DOHH2 (cell line): ENCODE measurements around the gene S100A14.

Experiments used
- H3F3A ChIP-seq: fragments of 200-600 bp; sonication (generic), shearing (Covaris generic); 2 replicates; pipeline ENCODE4 v1.6.0; 2016; ENCODE audit warnings: antibody characterized with exemption, mild to moderate bottlenecking; ENCODE audit not compliant: control insufficient read depth, insufficient read depth
- H3K27ac ChIP-seq: fragments of 200-600 bp; sonication (generic); 2 replicates; pipeline ENCODE4 v1.5.1; 2014; ENCODE audit warnings: low read depth, mild to moderate bottlenecking, low read length, moderate library complexity
- H3K27me3 ChIP-seq: fragments of 200-600 bp; sonication (generic); 2 replicates; pipeline ENCODE4 v1.6.1; 2014; ENCODE audit warnings: mild to moderate bottlenecking, low read length, mixed read lengths; ENCODE audit not compliant: control insufficient read depth
- H3K36me3 ChIP-seq: fragments of 200-600 bp; sonication (generic); 2 replicates; pipeline ENCODE4 v1.6.1; 2014; ENCODE audit warnings: mild to moderate bottlenecking, low read length, moderate library complexity, mixed read lengths; ENCODE audit not compliant: control insufficient read depth
- H3K4me1 ChIP-seq: fragments of 200-600 bp; sonication (generic); 2 replicates; pipeline ENCODE4 v1.6.1; 2014; ENCODE audit warnings: mild to moderate bottlenecking, low read length, mixed read lengths; ENCODE audit not compliant: control insufficient read depth
- H3K4me2 ChIP-seq: fragments of 200-600 bp; sonication (generic); 2 replicates; pipeline ENCODE4 v1.6.0; 2014; ENCODE audit warnings: mild to moderate bottlenecking, low read length, moderate library complexity
- H3K4me3 ChIP-seq: fragments of 200-600 bp; sonication (generic); 2 replicates; pipeline ENCODE4 v1.5.1; 2014; ENCODE audit warnings: mild to moderate bottlenecking, low read length, mixed read lengths
- H3K79me2 ChIP-seq: fragments of 200-600 bp; sonication (generic); 2 replicates; pipeline ENCODE4 v1.6.1; 2014; ENCODE audit warnings: mild to moderate bottlenecking, low read length, mixed read lengths; ENCODE audit not compliant: control insufficient read depth
- H3K9me2 ChIP-seq: fragments of 200-600 bp; sonication (generic); replicated peaks from 2 replicates; pipeline ENCODE4 v1.6.1; 2014; ENCODE audit warnings: mild to moderate bottlenecking, low read length, mixed read lengths; ENCODE audit not compliant: control insufficient read depth
- H3K9me3 ChIP-seq: fragments of 200-600 bp; sonication (generic); 2 replicates; pipeline ENCODE4 v1.6.1; 2014; ENCODE audit warnings: antibody characterized with exemption, low read length, mixed read lengths; ENCODE audit not compliant: control insufficient read depth, insufficient read depth
- H4K20me1 ChIP-seq: fragments of 200-600 bp; sonication (generic); 2 replicates; pipeline ENCODE4 v1.6.0; 2014; ENCODE audit warnings: low read depth, mild to moderate bottlenecking, antibody characterized with exemption, low read length, moderate library complexity; ENCODE audit not compliant: control insufficient read depth, insufficient read depth
- EZH2phosphoT487 ChIP-seq: fragments of 200-600 bp; sonication (generic); IDR thresholded peaks from 2 replicates; pipeline ENCODE4 v1.6.1; 2017; ENCODE audit warnings: borderline replicate concordance, mild to moderate bottlenecking, antibody characterized with exemption, low read length, moderate library complexity, mixed read lengths
- TF ChIP-seq, protein P1 (sequence below): fragments of 200-600 bp; sonication (generic); IDR thresholded peaks from one replicate; pipeline ENCODE4 v1.5.1; 2014; ENCODE audit warnings: antibody characterized with exemption, mild to moderate bottlenecking, low read depth, low read length; ENCODE audit not compliant: poor library complexity, severe bottlenecking

The S100A14 gene

DNA sequence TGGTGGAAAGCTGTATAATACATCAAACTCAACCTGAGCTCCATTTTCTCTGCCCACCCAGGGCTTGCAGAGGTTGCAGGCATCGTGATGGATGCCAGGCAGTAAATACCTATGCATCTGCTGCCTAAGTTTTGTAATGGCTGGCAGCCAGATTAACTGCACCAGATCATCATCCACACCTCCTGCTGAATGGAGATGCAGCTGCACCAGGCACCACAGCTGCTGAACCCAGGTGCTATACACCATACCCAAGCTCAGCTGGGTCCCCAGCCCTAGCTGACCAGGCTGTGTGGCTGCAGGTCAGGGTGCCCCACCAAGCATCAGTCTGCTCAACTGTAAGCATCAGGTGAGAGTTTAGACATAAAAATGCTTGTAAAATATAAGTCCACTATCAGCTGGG, 35.6 kb upstream of the S100A14 start:
- TF ChIP-seq, protein P1, sequence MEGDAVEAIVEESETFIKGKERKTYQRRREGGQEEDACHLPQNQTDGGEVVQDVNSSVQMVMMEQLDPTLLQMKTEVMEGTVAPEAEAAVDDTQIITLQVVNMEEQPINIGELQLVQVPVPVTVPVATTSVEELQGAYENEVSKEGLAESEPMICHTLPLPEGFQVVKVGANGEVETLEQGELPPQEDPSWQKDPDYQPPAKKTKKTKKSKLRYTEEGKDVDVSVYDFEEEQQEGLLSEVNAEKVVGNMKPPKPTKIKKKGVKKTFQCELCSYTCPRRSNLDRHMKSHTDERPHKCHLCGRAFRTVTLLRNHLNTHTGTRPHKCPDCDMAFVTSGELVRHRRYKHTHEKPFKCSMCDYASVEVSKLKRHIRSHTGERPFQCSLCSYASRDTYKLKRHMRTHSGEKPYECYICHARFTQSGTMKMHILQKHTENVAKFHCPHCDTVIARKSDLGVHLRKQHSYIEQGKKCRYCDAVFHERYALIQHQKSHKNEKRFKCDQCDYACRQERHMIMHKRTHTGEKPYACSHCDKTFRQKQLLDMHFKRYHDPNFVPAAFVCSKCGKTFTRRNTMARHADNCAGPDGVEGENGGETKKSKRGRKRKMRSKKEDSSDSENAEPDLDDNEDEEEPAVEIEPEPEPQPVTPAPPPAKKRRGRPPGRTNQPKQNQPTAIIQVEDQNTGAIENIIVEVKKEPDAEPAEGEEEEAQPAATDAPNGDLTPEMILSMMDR = no peak
- TF ChIP-seq EZH2phosphoT487 = no peak
- Histone ChIP-seq H3K27ac (no peak overlapping the region), H3K79me2 (no peaks in the 10 kb centered on the region), H3K4me1 (no peaks in the 10 kb centered on the region), H4K20me1 (no peaks in the 10 kb centered on the region), H3K4me2 (no peak overlapping the region), H3K27me3 (no peaks in the 10 kb centered on the region), H3K9me3 (no peaks in the 10 kb centered on the region), H3F3A (peaks cover 13% of the 10 kb centered on the region), H3K4me3 (no peak overlapping the region), H3K9me2 (no peaks in the 10 kb centered on the region), H3K36me3 (peaks cover 7% of the 10 kb centered on the region)

DNA sequence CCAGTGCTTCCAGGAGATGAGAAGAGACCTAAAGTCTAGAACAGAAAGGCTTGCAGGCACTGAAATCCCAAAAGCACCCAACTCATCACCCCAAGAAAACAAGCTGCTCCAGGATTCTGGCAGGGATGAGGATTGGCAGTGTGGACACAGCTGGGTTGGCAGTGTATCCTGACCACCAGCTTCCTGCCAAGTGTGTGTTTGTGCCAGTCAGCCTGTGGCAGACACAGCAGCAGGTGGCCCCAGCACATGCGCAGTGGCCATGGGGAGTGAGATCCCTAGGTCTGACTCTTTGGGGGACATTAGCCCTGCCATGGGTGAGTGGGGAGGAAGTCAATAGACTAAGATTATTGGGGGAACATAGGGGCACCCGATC, 33.7 kb upstream of the S100A14 start:
- H3F3A ChIP-seq = peaks cover 11% of the 10 kb centered on the region
- no peaks in the 10 kb centered on the region for H3K4me1 ChIP-seq
- no peaks in the 10 kb centered on the region for H3K9me3 ChIP-seq
- H3K4me3 ChIP-seq = no peak overlapping the region
- H4K20me1 ChIP-seq = no peaks in the 10 kb centered on the region
- H3K36me3 ChIP-seq = peaks cover 25% of the 10 kb centered on the region
- no peaks in the 10 kb centered on the region for H3K9me2 ChIP-seq
- H3K4me2 ChIP-seq = no peak overlapping the region
- H3K27me3 ChIP-seq = no peaks in the 10 kb centered on the region
- no peak for TF ChIP-seq EZH2phosphoT487
- TF ChIP-seq, protein P1 = no peak
- no peak overlapping the region for H3K27ac ChIP-seq
- H3K79me2 ChIP-seq = no peaks in the 10 kb centered on the region

DNA sequence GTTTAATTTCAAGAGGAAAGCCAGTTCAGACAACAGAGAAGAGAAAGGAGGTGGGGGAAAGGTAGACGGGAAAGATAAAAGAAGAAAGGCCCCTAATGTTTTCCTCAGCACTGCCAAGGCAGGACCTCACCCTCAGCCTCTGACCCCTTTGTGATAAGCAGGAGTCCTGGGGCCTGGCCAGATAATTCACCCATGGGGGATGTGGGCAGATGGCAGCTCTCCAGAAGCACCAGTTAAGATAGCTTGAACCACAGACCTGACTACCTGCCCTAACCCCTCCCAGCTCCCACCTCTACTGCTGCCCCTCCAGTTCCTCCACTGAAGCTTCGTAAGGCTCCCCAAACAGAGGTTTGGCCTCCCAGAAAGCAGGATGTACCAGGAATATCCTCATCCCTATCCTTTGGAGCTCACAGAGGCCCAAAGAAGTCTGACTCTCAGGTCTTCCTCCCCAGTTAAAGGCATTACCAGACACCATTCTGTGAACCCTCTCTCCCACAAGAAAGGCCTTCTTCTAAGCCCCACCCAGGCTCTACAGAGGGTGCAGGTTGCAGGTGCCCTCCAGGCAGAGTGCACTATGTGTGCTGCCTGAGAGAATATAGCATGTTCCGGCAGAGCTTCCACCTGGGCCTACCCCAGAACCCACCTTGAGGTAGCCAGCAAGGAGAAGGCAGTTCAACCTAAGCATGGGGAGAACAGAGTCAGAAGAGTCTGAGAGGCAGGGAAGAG, 33.2 kb upstream of the S100A14 start:
- no peaks in the 10 kb centered on the region for H3K9me3 ChIP-seq
- H3K4me3 ChIP-seq = no peak overlapping the region
- H3K36me3 ChIP-seq = peaks cover 30% of the 10 kb centered on the region
- H3K27ac ChIP-seq = no peak overlapping the region
- H3K27me3 ChIP-seq = no peaks in the 10 kb centered on the region
- TF ChIP-seq EZH2phosphoT487 = no peak
- TF ChIP-seq, protein P1 = no peak
- H3F3A ChIP-seq = peaks cover 14% of the 10 kb centered on the region
- H3K9me2 ChIP-seq = no peaks in the 10 kb centered on the region
- no peaks in the 10 kb centered on the region for H3K4me1 ChIP-seq
- no peaks in the 10 kb centered on the region for H3K79me2 ChIP-seq
- H4K20me1 ChIP-seq = no peaks in the 10 kb centered on the region
- no peak overlapping the region for H3K4me2 ChIP-seq
